GM23338 (cell line): ENCODE data around the gene EFTUD2. TPM values are rescaled to one million over a fixed set of nuclear protein-coding genes. Genes with fewer than 3 reads are reported as not detected.

ENCODE experiments used
- ATAC-seq: fragments of 200-7000 bp; cut with Tn5 transposase; 3 replicates; pipeline ENCODE4 v1.9.1; 2020
- DNase-seq: peaks from one replicate; pipeline ENCODE4 v3.0.0-alpha.2; 2015; ENCODE audit warnings: low spot score
- H2AFZ ChIP-seq: fragments of 200-600 bp; sonication (generic); 2 replicates; pipeline ENCODE4 v1.8.0; 2016; ENCODE audit warnings: antibody characterized with exemption, mild to moderate bottlenecking, moderate library complexity
- H3F3A ChIP-seq: fragments of 200-600 bp; sonication (generic); replicated peaks from 2 replicates; pipeline ENCODE4 v1.8.0; 2017; ENCODE audit warnings: antibody characterized with exemption, mixed run types, low read depth
- H3K27ac ChIP-seq: fragments of 200-600 bp; sonication (generic); 2 replicates; pipeline ENCODE4 v1.6.1; 2016; ENCODE audit warnings: low read depth
- H3K27me3 ChIP-seq: fragments of 200-600 bp; sonication (generic); 2 replicates; pipeline ENCODE4 v1.8.0; 2016; ENCODE audit warnings: mild to moderate bottlenecking, mixed run types, moderate library complexity; ENCODE audit not compliant: insufficient read depth
- H3K36me3 ChIP-seq: fragments of 200-600 bp; sonication (generic); 2 replicates; pipeline ENCODE4 v1.8.0; 2016; ENCODE audit warnings: mild to moderate bottlenecking; ENCODE audit not compliant: insufficient read depth
- H3K4me1 ChIP-seq: fragments of 200-600 bp; sonication (generic); 2 replicates; pipeline ENCODE4 v1.8.0; 2016; ENCODE audit warnings: mild to moderate bottlenecking, moderate library complexity; ENCODE audit not compliant: insufficient read depth
- H3K4me2 ChIP-seq: fragments of 200-600 bp; sonication (generic); 2 replicates; pipeline ENCODE4 v1.7.1; 2017; ENCODE audit warnings: mixed run types
- H3K4me3 ChIP-seq: fragments of 200-600 bp; sonication (generic); 2 replicates; pipeline ENCODE4 v1.6.1; 2016; ENCODE audit warnings: mixed run types
- H3K79me2 ChIP-seq: fragments of 200-600 bp; sonication (generic); replicated peaks from 2 replicates; pipeline ENCODE4 v1.8.0; 2017; ENCODE audit warnings: mild to moderate bottlenecking; ENCODE audit not compliant: insufficient read depth
- H3K9me2 ChIP-seq: fragments of 200-600 bp; sonication (generic); 2 replicates; pipeline ENCODE4 v1.8.0; 2017; ENCODE audit not compliant: insufficient read depth
- H4K20me1 ChIP-seq: fragments of 200-600 bp; sonication (generic); replicated peaks from 2 replicates; pipeline ENCODE4 v1.8.0; 2017; ENCODE audit warnings: mild to moderate bottlenecking; ENCODE audit not compliant: insufficient read depth
- H3K27ac Mint-ChIP-seq: 2 replicates; pipeline ENCODE4 v1.8.0; 2020; ENCODE audit warnings: inconsistent platforms, mild to moderate bottlenecking, moderate library complexity, mixed read lengths
- H3K27me3 Mint-ChIP-seq: 3 replicates; pipeline ENCODE4 v1.8.0; 2022; ENCODE audit warnings: low read depth, mild to moderate bottlenecking, moderate library complexity, mixed read lengths, inconsistent platforms; ENCODE audit not compliant: insufficient read depth, poor library complexity
- H3K36me3 Mint-ChIP-seq: 3 replicates; pipeline ENCODE4 v1.8.0; 2021; ENCODE audit warnings: low read depth, mild to moderate bottlenecking, inconsistent platforms, moderate library complexity, mixed read lengths
- H3K4me1 Mint-ChIP-seq: 3 replicates; pipeline ENCODE4 v1.8.0; 2020; ENCODE audit warnings: mild to moderate bottlenecking, inconsistent platforms, mixed read lengths
- H3K4me3 Mint-ChIP-seq: 3 replicates; pipeline ENCODE4 v1.8.0; 2021; ENCODE audit warnings: moderate library complexity, mild to moderate bottlenecking, inconsistent platforms, mixed read lengths
- H3K9me3 Mint-ChIP-seq: 3 replicates; pipeline ENCODE4 v1.8.0; 2020; ENCODE audit warnings: moderate library complexity, mild to moderate bottlenecking, inconsistent platforms, mixed read lengths
- CREB1 ChIP-seq: fragments of 250-450 bp; sonication (Bioruptor Pico); IDR thresholded peaks from 2 replicates; pipeline ENCODE4 v1.5.0; 2020; ENCODE audit warnings: low read depth, mild to moderate bottlenecking, moderate library complexity
- EZH2 ChIP-seq: fragments of 200-600 bp; sonication (generic); IDR thresholded peaks from one replicate; pipeline ENCODE4 v1.8.0; 2017; ENCODE audit warnings: antibody characterized with exemption, mild to moderate bottlenecking, low read depth; ENCODE audit not compliant: unreplicated experiment
- NANOG ChIP-seq: IDR thresholded peaks from 2 replicates; pipeline ENCODE4 v1.6.1; 2016; ENCODE audit warnings: antibody characterized with exemption, borderline replicate concordance
- POLR2AphosphoS5 ChIP-seq: IDR thresholded peaks from 2 replicates; pipeline ENCODE4 v1.6.1; 2016; ENCODE audit warnings: antibody characterized with exemption, low read depth
- ZNF114 ChIP-seq: fragments of 250-450 bp; sonication (Bioruptor Pico); IDR thresholded peaks from 2 replicates; pipeline ENCODE4 v1.5.0; 2020; ENCODE audit warnings: mild to moderate bottlenecking, moderate library complexity
- polyA plus RNA-seq: library from polyadenylated mRNA; unstranded; fragments of >200 nt; fragmentation: Nextera tagmentation; extraction: Ambion mirVana; gene quantifications from 2 replicates; pipeline ENCODE4 v1.2.1, GENCODE V29; 2016
- total RNA-seq: library from RNA; depleted of rRNA; stranded (reverse); fragments of >200 nt; shearing (Covaris generic); gene quantifications from 2 replicates; pipeline ENCODE4 v1.2.3, GENCODE V29; 2014
- TF ChIP-seq, protein P1 (sequence below): IDR thresholded peaks from one replicate; pipeline ENCODE4 v1.6.1; 2018; ENCODE audit warnings: antibody characterized with exemption; ENCODE audit not compliant: unreplicated experiment
- TF ChIP-seq, protein P2 (sequence below): IDR thresholded peaks from 2 replicates; pipeline ENCODE4 v1.6.1; 2016; ENCODE audit warnings: antibody characterized with exemption

EFTUD2 gene
- total and polyA plus RNA-seq, 2 experiments from 2014 or later: 61.6 to 196 TPM

DNA sequence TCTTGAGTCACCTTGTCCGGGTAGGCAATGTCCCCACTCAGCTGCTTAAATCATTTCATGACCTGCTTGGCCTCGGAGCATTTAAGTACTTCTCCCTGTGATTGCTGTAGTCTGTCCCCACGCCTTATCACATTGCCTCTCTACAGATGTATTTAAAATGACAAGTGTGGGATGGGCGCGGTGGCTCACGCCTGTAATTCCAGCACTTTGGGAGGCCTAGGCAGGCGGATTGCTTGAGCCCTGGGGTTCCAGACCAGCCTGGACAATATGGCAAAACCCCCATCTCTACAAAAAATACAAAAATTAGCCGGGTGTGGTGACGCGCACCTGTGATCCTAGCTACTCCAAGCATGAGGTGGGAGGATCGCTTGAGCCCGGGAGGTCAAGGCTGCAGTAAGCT lies 67.9 kb downstream of the EFTUD2 start:
- TF ChIP-seq CREB1 (CRISPR knock-in tag) (no peak), NANOG (no peak), EZH2 (no peak)
- H3K4me1 Mint-ChIP-seq: peaks cover 28% of the 10 kb centered on the region
- H3K27ac ChIP-seq: peak overlapping the region; percentile 91

GRCh38 chr17:44830359-44831288 lies 68.6 kb downstream of the EFTUD2 start:
- Mint-ChIP-seq H3K4me1 (peaks cover 28% of the 10 kb centered on the region), H3K27ac (peak overlapping the region; percentile 96), H3K4me3 (peak overlapping the region; percentile 94), H3K27me3 (peaks cover 20% of the 10 kb centered on the region), H3K9me3 (peaks cover 2% of the 10 kb centered on the region; the same call in 1 of the 3 replicates), H3K36me3 (peaks cover 11% of the 10 kb centered on the region; the same call in 2 of the 3 replicates)
- H3K27ac ChIP-seq: peak overlapping the region; percentile 91
- no peaks in the 10 kb centered on the region for H3K9me2 ChIP-seq
- H3K27me3 ChIP-seq: no peaks in the 10 kb centered on the region
- no peaks in the 10 kb centered on the region for H3K36me3 ChIP-seq
- ATAC-seq (peak; percentile 46), DNase-seq (peak; percentile 92)
- H3K4me2 ChIP-seq: peak overlapping the region; percentile 69
- TF ChIP-seq, protein P1, sequence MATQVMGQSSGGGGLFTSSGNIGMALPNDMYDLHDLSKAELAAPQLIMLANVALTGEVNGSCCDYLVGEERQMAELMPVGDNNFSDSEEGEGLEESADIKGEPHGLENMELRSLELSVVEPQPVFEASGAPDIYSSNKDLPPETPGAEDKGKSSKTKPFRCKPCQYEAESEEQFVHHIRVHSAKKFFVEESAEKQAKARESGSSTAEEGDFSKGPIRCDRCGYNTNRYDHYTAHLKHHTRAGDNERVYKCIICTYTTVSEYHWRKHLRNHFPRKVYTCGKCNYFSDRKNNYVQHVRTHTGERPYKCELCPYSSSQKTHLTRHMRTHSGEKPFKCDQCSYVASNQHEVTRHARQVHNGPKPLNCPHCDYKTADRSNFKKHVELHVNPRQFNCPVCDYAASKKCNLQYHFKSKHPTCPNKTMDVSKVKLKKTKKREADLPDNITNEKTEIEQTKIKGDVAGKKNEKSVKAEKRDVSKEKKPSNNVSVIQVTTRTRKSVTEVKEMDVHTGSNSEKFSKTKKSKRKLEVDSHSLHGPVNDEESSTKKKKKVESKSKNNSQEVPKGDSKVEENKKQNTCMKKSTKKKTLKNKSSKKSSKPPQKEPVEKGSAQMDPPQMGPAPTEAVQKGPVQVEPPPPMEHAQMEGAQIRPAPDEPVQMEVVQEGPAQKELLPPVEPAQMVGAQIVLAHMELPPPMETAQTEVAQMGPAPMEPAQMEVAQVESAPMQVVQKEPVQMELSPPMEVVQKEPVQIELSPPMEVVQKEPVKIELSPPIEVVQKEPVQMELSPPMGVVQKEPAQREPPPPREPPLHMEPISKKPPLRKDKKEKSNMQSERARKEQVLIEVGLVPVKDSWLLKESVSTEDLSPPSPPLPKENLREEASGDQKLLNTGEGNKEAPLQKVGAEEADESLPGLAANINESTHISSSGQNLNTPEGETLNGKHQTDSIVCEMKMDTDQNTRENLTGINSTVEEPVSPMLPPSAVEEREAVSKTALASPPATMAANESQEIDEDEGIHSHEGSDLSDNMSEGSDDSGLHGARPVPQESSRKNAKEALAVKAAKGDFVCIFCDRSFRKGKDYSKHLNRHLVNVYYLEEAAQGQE: no peak
- TF ChIP-seq ZNF114 (CRISPR knock-in tag): no peak
- TF ChIP-seq POLR2AphosphoS5: 0 out of 2 replicates have a peak, but pooled peaks have one; percentile 57
- peak; percentile 92 for TF ChIP-seq NANOG
- TF ChIP-seq, protein P2, sequence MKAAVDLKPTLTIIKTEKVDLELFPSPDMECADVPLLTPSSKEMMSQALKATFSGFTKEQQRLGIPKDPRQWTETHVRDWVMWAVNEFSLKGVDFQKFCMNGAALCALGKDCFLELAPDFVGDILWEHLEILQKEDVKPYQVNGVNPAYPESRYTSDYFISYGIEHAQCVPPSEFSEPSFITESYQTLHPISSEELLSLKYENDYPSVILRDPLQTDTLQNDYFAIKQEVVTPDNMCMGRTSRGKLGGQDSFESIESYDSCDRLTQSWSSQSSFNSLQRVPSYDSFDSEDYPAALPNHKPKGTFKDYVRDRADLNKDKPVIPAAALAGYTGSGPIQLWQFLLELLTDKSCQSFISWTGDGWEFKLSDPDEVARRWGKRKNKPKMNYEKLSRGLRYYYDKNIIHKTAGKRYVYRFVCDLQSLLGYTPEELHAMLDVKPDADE: peak; percentile 58; the same call in 1 of the 2 replicates
- peaks cover 6% of the 10 kb centered on the region; the same call in 1 of the 2 replicates for H3F3A ChIP-seq
- peaks cover 36% of the 10 kb centered on the region for H3K4me1 ChIP-seq
- peak overlapping the region; percentile 75 for H3K4me3 ChIP-seq
- H4K20me1 ChIP-seq: peaks cover 31% of the 10 kb centered on the region
- peaks cover 38% of the 10 kb centered on the region for H3K79me2 ChIP-seq
- H2AFZ ChIP-seq: no peak overlapping the region

More for the DNA sequence above, 67.9 kb downstream of the EFTUD2 start:
- ATAC-seq (peak; percentile 3; the same call in 1 of the 3 replicates), DNase-seq (peak; percentile 31)
- Histone ChIP-seq H3K4me3 (peak overlapping the region; percentile 75), H3F3A (peaks cover 6% of the 10 kb centered on the region; the same call in 1 of the 2 replicates), H3K36me3 (no peaks in the 10 kb centered on the region), H4K20me1 (peaks cover 25% of the 10 kb centered on the region), H3K27me3 (no peaks in the 10 kb centered on the region), H3K4me1 (peaks cover 36% of the 10 kb centered on the region), H3K9me2 (no peaks in the 10 kb centered on the region), H3K79me2 (peaks cover 31% of the 10 kb centered on the region), H2AFZ (no peak overlapping the region), H3K4me2 (peak overlapping the region; percentile 69)
- peak overlapping the region; percentile 94 for H3K4me3 Mint-ChIP-seq
- H3K27ac Mint-ChIP-seq: peak overlapping the region; percentile 91
- peaks cover 20% of the 10 kb centered on the region for H3K27me3 Mint-ChIP-seq
- H3K9me3 Mint-ChIP-seq: peaks cover 2% of the 10 kb centered on the region; the same call in 1 of the 3 replicates
- peaks cover 11% of the 10 kb centered on the region; the same call in 2 of the 3 replicates for H3K36me3 Mint-ChIP-seq
